Stimulated activated naive CD4-positive, alpha-beta T cell (primary cell): ENCODE results near the gene PPP1R36.
"Not testable (repeated sequence)": the region's sequence is repeated elsewhere in the genome, so short reads cannot be mapped to it uniquely, and the experiment has no call there.

Experiments
- DNase-seq, 6 experiments: peaks; one replicate each; lab custom pipeline; 2025; lab: John Stamatoyannopoulos, UW

The PPP1R36 gene

DNA sequence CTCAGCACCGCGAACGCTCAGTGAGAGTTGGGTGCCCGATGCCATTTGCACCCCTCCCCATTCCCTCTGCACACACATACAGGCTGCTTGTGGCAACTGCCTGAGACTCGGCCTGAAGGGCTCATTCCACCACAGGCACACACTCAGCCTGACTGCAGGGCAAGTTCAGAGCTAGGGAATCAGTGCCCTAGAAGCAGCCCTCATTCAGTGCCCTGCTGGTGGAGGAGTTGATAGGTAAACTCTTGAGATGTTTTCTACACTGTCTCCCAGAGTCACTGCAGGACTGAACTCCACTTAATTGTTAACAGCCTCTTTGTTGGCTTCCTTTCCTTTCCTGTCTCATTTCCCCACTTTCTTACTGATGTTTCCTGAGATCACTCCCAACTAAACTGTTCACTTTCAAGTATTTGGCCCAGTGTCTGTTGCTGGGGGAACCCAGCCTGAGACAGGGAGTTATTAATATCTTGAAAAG lies 16.9 kb downstream of the PPP1R36 start:
- no peak for DNase-seq

DNA sequence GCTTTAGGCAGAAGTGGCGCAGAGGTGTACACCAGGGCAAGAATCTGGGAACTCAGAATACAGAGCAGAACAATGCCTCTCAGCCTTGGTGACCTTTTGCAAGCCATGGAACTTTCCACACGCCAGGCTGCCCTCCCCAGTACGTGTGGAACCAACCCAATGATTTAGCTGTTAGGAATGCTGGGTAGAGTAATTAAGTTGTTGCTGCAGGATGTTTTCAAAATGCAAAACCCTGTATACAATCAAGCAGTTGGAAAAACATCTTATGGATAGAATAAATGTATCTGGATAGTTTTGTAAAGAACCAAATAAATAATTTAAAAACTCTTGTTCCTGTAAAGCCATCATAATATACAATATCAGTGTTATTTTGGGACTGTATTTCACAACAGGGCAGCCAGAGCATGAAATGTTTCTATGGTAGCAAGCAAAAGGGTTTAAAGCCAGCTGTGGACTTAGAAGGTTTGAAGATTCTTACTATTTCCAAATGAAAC lies 19.4 kb downstream of the PPP1R36 start:
- DNase-seq: no peak

DNA sequence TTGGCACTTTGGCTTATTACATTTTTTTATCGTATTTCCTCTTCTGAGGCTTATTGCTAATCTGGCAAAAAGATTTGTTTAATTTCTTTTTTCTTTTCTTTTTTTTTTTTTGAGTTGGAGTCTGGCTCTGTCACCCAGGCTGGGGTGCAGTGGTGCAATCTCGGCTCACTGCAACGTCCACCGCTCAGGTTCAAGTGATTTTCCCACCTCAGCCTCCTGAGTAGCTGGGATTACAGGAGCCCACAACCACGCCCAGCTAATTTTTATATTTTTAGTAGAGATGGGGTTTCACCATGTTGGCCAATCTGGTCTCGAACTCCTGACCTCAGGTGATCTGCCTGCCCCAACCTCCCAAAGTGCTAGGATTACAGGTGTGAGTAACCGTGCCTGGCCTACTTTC lies 19.9 kb downstream of the PPP1R36 start:
- not testable (repeated sequence) for DNase-seq

DNA sequence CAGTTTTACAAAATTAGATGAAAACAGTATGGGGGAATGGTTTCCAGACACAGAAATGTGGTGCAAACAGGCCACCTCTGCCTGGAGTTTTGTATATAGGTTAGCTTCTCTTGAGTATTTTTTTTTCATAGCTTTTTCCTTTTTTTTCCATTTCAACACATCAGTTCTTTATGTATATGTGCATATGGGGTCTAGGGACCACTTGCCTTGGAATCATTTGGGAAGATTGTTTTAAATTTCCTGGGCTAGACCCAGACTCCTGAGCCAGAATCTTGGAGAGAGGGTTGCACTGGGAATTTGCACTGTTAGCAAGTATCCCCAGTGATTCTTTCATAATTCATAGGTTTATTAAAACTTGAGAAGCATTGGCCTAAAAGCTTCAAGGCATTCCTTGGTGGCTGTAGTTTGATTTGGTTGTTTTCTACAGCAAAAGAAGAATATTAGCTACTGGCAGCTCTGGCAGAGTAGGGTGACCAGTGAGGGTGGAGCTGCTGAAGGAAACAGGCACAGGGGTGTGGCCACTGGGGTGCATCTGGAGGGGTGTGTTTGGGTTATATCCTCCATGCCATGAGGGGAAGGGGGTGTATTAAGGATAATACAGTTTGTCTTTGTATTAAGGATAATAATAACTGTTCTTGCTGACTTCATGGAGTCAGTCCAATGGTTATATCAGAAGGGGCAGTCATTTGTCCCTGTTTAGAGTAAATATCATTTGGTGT lies 22.8 kb downstream of the PPP1R36 start:
- no peak for DNase-seq

DNA sequence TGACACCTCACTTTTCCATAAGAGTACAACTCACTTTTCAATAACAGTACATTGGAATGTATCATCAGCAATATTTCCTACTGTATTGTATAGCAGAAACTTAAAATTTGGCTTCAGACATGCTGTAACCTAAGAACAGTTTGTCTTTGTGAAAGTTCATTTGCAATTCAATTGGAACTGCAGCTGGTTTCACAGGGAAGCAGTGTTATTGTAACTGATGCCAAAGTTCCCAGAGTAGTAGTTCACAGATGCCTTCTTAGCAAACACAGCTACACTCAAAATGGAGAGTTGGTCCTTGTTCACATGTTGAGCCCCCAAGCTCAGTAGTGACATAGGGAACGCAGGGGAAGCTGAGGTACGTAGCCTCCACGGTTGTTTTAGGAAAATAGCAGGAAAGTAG lies 23.3 kb downstream of the PPP1R36 start:
- DNase-seq: no peak

DNA sequence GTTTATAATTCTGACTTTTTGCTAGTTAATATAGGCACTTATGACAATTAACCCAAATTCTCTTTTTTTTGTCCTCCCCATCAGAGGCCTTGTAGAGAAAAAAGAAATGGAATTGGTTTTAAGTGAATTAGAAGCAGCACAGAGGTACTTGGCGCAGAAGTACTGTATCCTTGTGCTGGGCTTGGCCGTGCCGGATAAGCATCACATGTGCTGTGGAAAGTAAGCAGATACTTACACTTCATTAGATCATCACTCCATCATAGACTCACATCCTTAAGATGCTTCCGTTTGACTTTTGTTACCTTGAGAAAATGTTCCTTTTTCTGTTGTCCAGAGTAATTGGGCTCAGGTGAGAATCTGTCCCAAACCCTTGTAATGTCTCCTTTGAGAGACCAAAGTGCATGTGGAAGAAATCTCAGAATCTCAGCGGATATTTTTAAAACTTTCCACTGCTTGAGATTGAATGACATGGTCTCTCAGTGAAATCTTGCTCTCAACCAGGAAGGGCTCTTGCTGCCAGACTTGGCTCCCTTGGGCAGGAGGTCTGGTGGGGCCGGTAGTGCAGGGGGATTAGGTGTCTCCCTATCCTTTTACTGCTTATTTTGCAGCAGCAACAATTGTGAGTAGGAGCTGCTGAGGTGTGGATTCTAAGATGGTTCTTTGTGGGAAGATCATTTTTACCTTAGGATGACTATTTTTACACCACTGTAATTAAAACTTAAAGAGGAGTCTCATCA lies 24.8 kb downstream of the PPP1R36 start:
- no peak for DNase-seq

DNA sequence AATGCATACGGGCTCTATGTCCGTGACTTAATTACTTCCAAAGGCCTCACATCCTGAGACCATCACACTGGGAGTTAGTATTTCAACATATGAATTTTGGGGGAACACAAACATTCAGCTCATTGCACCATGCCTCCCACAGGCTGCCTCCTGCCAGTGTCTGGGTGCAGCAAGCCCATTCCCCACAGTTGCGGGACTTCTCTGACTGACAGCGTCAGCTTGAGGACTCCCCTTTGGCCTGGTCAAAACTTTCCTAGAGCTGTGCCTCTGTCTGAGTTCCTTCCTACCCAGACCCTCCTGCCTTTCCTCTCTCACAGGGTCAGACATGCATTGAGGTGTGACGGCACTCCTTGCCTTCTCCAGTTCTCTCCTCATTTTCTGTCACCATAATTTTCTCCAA lies 27.4 kb downstream of the PPP1R36 start:
- no peak for DNase-seq

DNA sequence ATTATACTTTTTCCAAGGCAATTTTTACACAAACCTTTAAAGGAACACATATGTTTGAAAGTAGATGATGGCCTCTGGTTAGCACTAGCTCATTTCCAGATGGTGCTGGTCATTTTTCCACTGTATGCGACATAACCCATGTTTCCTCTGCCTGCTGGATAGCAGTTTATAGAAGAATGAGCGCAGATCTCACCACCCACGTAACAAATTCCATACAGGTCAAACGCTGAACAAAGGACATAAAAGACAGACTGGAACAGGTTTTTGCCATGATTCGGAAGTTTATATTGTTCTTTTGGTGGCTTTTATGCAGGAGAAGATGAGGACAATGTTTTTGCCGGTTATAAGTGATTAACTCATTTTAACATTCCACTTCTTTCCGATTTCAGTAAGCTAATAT lies 30.7 kb downstream of the PPP1R36 start:
- DNase-seq: no peak

DNA sequence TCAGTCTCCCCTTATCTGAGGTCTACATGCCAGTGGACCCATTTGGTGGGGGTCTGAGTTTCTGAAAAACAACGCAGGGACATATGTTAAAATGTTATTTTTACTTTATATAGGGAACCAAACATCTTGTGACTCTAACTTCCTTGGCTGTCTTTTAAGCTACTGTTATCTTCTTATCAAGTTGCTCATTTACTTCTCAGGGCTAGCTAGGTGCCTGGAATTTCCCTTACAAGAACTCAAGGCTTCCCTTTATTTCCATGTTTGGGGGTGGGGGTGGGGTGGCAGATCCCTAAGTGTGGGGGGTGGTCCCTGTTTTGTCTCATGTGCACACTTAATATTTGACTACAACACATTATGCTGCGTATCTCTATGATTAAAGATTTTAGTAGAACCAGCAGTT lies 31.6 kb downstream of the PPP1R36 start:
- no peak for DNase-seq

DNA sequence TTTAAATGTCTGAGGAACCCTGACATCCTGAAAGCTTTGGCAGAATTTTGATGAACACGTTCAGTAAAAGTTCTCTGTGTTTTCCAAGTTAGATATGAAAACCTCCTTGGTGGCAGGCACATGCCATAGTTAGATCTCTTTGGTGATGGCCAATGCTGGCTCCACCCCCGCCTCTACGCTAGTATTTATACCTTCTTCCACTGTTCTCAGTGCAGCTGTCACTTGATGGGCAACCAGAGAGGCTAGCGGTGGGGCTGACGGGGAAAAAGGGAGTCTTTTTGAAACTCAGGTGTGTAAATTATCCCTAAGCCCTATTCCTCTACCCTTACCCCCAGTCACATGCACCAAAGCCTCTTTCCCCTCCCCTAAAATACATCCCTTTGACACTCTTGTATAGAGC lies 32.1 kb downstream of the PPP1R36 start:
- no peak for DNase-seq

DNA sequence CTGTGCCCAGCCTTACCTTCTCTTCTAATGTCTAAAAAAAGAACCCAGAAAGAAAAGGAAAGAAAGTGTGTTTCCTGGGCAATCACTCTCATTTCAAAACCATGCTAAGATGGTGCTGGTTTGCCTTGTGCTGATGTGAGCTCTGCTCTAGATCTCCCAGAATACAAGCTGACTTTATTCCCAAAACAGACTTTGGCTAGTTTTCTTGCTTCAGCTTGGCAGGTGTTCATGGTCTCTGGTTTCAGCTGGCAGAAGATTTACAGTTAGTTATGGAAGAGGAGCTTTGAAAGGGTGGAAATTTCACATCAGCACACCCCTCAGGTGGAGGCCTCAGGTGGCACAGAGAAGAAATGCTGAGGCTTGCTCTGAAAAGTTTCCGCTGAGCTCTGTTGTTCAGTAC lies 34.4 kb downstream of the PPP1R36 start:
- no peak for DNase-seq

DNA sequence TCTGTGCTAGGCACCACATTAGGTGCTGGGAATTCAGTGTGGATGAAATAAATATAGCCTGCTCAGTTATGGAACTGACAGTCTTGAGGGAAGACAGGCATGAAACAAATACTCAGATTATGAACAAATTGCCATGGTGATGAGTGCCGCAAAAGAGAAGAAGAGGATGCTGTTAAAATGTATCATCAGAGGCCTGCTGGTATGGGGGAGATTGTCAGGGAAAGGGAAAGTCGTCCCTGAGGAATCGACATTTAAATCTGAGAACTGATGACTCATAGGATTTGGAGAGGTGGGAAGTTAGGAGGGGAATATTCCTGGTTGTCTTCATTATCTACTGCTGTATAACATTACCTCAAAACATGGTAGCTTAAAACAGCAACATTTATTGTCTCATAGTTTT lies 42.0 kb downstream of the PPP1R36 start:
- DNase-seq: no peak

DNA sequence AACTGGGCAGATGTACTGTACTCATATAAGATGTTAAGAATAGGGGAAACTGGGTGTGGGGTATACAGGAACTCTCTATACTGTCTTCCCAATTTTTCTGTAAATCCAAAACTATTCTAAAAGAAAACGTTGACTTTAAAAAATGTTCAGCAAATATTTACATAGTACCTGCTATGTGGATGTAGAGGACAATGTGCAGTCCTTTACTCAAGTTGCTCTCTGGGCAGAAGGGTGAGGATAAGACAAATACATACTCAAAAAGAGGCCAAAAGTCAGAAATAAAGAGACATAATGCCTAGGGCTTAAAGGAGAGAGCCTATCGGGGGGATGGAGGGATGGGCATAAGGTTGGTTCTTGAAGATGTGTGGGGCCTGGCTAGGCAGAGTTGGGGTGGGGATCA lies 44.7 kb downstream of the PPP1R36 start:
- no peak for DNase-seq

DNA sequence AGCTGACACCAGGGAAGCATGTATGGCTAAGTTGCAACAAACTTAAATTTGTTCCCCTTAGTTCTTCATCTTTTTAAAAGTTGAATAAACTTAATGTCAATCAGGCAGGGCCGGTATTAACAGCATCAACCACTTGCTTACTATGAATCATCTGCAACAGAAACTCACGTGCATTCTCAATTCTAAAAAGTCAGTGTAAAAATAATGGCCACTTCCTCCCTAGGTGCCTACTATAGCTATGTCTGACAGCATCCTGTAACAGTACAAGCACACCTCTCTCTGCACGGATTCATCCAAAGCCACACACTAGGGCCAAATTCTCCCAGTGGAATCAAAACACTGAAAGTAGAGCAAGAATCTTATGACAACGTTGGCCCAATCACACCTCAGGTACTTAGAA lies 48.6 kb downstream of the PPP1R36 start:
- DNase-seq: no peak

DNA sequence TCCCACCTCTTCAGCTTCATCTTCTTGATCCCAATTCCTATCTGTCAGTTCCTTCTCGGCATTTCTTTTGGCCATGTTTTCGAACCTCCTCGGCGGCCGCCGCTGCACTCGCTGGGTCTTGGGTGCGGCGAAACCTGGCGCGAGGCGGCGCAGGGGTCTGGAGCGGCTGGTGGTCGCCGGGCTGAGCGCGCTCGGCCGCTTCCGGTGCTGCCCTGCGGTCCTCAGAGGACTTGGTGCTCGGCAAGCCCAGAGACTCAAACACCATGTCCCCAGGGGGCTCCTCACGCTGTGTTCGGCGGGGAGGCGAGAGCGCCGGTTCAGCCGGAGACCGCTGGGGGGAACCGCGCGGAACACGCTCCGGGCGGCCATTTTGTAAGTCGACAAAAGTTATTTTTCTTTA lies 51.8 kb downstream of the PPP1R36 start:
- DNase-seq: no peak

DNA sequence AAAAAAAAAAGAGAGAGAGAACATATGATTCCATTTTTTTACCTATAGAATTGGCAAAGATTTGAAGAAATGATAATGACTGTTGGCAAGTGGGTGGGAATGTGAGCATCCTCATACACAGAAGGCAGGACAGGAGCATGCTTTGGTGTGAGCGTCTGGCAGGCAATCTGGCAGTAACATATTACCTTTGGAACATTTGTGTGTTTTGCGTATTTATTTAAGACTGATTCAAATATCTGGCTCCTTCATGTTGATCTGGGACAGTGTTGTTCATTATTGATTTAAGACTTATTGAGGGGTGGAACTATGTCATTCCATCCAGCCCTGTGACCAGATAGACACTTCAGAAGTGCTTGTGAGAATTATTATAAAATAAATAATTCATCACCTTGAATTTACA lies 53.1 kb downstream of the PPP1R36 start:
- DNase-seq: no peak

DNA sequence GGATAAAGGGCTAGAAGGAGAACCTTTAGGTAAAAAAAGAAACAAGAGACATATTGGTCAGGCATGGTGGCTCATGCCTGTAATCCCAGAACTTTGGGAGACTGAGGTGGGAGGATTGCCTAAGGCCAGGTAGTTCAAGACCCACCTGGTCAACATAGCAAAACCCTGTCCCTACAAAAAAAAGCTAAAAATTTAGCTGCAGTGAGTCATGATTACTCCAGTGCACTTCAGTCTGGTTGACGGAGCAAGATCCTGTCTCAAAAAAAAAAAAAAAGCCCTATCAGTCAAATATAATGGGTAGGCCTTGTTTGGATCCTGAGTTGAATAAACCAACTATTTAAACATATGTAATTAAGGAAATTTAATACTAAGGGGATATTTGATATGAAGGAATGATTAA lies 54.2 kb downstream of the PPP1R36 start:
- no peak for DNase-seq

DNA sequence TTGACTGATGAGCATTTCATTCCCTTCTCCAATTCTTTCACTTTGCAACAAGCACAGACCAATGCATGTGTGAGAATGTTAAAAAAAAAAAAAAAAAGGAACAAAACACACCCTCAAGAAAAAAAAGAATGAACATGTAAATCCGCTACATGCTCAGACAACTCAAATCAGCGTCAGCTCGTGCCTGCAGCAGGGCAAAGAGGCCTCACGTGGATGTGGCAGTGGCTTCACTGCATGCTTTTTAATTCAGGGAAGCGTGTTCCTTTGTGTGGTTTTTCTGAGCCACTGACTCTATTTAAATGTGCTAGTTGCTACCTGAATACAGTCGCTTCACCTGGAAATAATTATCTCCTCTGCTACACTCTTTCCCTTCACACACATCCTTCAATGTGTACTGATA lies 55.1 kb downstream of the PPP1R36 start:
- DNase-seq: no peak

DNA sequence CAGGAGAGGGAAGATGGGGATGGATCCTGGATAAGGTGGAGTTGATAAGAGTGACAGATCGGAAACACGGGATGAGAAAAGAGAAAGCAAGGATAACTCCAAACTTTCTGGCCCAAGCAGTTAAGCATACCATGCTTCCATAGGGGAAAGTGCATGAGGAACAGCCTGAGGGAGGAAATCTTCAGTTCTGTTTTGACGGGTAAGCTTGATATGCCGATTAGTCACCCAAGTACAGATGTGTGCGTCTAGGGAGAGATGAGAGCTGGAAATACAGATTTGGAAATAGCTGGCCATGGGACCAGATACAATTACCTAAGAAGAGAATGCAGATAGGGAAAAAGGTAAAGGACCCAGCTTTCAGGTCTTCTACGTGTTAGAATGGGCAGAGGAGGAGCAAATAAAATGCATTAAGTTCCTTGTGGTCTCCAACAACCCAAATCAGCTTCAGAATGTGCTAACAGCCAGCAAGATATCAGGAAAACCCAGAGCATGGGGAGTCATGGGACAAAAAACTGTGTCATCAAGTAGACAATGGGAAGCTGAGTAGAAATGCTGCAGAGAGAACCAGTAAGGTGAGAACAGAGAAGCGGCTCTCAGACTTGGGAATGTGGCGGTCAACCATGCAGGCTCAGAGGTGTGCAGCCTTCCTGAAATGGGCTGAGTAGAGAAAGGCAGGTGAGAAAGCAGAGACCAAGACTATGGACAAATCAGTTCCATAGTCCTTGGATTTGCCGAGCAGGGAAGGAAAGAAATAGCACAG lies 56.3 kb downstream of the PPP1R36 start:
- no peak for DNase-seq

DNA sequence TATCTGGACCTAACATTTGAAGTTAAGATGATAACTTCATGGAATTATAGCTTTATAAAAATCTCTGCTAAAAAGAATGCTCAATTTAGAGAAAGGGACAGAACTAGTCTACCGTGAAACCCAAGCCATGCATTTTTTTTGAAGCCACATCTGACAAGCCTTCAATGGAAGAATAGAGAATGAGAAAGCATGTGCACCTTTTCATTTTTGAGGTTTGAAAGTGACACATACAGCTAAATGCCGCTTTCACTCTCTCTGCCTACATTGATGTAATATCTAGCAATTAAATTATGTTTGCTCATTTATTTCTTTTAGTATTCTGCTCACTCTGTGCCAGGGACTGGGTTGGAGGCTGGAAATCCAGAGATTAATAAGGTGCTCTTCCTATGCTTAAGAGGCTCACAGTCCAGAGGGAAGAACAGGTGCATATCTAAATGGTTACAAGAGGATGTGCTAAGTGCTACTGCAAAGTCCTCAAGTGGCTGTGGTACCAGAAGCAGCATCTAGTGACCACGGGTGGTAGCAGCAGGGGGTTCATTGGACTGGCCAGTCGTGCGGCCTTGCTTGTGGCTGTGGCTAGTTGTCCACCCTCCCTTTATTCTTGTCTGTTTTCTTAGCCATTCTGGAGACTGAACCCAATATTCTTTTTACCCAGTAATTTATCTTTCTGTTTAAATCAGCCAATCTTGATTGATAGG lies 60.4 kb downstream of the PPP1R36 start:
- DNase-seq: no peak

DNA sequence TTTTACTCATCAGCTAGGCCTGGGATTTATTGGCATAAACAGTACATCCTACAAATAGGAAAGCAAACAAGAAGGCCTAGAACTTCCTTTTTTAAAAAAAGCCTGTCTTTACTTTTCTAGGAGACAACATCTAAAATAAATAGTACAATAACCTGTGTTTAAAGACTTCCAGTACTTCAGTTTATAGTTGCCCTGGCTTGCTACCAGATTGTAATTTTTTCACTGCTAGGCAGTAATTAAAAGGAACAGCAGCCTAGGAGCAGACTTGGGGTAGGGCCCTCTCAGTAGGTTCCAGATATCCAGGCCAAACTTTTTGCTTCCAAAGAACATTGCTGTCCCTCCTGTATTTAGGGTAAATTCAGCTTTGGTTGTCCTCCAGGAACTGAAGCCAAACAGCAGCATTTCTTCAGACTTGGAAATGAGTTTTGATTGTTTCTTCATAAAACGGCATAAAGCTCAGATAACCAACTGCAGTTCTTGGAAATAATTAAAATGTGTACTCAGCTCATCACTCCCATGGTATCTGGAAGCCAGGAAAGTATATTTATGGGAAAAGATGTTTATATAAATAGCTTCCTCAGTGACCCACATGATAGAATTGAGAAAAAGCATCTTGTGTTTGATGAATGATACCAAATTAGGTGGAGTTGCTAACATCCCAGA lies 61.7 kb downstream of the PPP1R36 start:
- DNase-seq: no peak

DNA sequence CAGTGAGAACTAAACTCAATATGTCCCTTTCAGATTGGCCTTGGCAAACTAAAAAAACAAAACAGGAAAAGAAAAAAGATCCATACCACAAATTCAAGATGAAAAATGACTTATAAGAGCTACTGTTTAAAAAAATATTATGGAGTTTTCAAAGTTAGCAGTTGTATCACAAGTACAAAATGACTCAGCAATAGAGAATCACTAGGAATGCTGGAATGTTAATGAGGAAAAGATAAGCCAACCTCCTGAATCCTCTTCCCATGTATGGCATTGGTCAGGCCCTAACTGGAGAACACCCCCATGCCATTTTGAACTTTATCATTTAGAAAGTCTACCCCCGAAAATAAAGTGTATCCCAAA lies 62.2 kb downstream of the PPP1R36 start:
- no peak for DNase-seq
